Measurements from ENCODE around the gene PARD3.

The PARD3 gene

DNA sequence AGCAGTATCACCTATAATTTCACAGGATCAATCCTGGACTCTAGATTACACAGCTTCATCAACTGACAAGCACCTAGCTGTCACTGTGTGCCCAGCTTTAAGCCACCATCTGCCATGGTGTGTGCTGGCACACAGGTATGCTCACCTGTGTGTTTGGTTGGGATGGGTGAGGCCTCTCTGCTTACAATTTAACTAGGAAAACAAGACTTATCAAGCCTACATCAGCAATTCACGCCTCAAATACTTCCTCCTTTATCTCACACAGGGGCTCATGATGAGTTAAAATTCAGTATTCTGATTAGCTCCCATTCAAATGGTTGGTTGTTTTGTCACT lies 608.2 kb downstream of the PARD3 start:
- Histone ChIP-seq H3K9me3 (ENCODE audit: control insufficient read depth in 1 of 2, low read length in 2 of 2) (no peaks in the 10 kb centered on the region), H3K4me1 (ENCODE audit: control insufficient read depth in 1 of 2, insufficient read depth in 2 of 2, low read length in 2 of 2) (peaks cover 5 to 11% of the 10 kb centered on the region in 2 donors), H3K9ac (ENCODE audit: low read depth in 1 of 2, low read length in 2 of 2) (no peak overlapping the region), H3K27me3 (ENCODE audit: control insufficient read depth in 1 of 2, insufficient read depth in 2 of 2, low read length in 2 of 2) (no peaks in the 10 kb centered on the region), H3K36me3 (ENCODE audit: control insufficient read depth in 1 of 2, insufficient read depth in 2 of 2, low read length in 2 of 2) (no peaks in the 10 kb centered on the region), H3K4me3 (ENCODE audit: low read depth in 1 of 2, low read length in 2 of 2) (no peak overlapping the region), H3K27ac (ENCODE audit: low read depth, low read length) (no peak overlapping the region)

DNA sequence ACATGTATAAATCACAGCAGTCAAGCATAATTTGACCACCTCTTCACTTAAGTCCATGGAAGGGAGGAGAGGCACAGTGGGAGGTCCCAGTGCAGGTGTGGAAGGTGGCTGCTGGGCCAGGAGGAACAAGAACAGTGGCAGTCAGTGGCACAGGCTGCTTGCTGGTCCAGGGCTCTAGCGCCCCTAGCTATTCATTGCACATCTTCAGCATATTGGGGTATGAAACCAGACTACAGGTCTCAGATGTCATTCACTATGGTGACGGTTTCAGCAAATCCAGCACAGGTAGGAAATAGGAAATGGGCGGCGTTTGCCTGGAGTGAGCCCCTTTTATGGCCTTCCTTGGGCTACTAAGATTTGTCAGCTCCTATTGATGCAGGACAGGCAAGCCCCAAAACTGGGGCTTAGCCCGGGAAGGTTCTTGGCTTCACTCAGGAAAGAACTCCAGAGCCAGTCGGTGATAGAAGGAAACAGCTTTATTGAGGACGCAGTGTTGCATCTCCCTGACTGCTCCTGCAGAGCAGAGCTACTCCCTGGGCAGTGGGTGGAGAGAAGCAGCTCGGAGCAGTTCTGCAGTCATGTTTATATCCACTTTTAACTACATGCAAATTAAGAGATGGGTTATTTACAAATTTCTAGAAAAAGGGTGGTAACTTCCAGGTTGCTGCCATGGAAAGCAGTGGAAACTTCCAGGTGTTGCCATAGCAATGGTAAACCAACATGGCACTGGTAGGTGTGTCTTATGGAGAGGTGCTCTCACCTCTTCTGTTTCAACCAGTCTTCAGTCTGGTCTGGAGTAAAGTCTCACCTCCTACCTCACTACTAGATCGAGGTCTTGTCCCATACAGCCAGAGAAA lies 608.8 kb downstream of the PARD3 start:
- Histone ChIP-seq H3K27me3 (ENCODE audit: control insufficient read depth in 1 of 2, insufficient read depth in 2 of 2, low read length in 2 of 2) (no peaks in the 10 kb centered on the region), H3K27ac (ENCODE audit: low read depth, low read length) (no peak overlapping the region), H3K36me3 (ENCODE audit: control insufficient read depth in 1 of 2, insufficient read depth in 2 of 2, low read length in 2 of 2) (no peaks in the 10 kb centered on the region), H3K9ac (ENCODE audit: low read depth in 1 of 2, low read length in 2 of 2) (no peak overlapping the region), H3K9me3 (ENCODE audit: control insufficient read depth in 1 of 2, low read length in 2 of 2) (no peaks in the 10 kb centered on the region), H3K4me3 (ENCODE audit: low read depth in 1 of 2, low read length in 2 of 2) (no peak overlapping the region), H3K4me1 (ENCODE audit: control insufficient read depth in 1 of 2, insufficient read depth in 2 of 2, low read length in 2 of 2) (peaks cover 5 to 11% of the 10 kb centered on the region in 2 donors)

DNA sequence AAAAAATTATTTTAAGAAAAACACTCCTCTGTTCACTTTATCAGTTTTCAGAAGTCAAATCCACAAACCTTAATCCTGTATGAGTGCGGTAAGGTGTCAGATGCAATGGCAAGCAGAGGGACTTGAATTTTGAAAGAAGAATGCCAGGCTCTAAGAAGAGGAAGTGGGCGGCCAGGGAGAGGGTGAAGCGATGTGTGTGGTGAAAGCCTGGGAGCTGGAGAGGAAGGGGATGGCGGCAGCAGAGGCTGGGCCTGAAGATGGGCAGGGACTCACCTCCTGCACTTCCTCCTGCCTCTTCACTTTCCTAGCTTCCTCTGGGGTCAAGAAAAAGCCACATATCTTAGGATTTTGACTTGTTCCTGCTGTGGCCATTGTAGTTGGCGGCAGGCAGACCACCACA lies 609.6 kb downstream of the PARD3 start:
- Histone ChIP-seq H3K27me3 (ENCODE audit: control insufficient read depth in 1 of 2, insufficient read depth in 2 of 2, low read length in 2 of 2) (no peaks in the 10 kb centered on the region), H3K36me3 (ENCODE audit: control insufficient read depth in 1 of 2, insufficient read depth in 2 of 2, low read length in 2 of 2) (no peaks in the 10 kb centered on the region), H3K27ac (ENCODE audit: low read depth, low read length) (no peak overlapping the region), H3K4me1 (ENCODE audit: control insufficient read depth in 1 of 2, insufficient read depth in 2 of 2, low read length in 2 of 2) (peaks cover 5 to 11% of the 10 kb centered on the region in 2 donors), H3K9ac (ENCODE audit: low read depth in 1 of 2, low read length in 2 of 2) (no peak overlapping the region), H3K4me3 (ENCODE audit: low read depth in 1 of 2, low read length in 2 of 2) (no peak overlapping the region), H3K9me3 (ENCODE audit: control insufficient read depth in 1 of 2, low read length in 2 of 2) (no peaks in the 10 kb centered on the region)

DNA sequence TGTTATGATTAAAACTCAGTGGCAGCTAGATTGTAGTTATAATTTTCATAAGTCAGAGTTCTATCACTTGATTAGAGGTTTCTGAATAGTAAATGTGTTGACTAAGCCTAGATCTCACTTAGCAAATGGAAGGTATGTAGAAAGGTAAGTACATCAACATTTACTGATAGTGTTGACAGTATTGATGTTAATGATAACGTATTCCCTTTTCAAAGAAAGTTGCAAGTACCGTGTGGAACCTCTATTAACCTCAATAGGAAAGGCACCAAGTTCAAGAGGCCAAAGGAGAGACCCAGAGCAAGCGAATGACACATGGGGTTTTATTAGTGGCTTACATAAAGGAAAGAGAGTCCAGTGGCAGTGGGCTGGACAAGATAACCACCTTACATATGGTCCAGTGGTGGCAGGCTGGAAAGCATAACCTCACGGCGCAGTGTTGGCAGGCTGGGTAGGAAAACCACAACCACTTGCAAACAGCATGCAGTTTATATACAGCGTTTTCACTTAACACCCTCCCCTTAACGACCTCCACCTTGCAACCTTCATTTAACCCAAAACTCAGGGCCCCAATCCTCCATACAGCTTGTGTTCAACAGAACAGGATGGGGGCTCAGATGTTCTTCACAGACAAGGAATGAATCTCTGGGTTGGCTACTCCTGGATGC lies 611.0 kb downstream of the PARD3 start:
- Histone ChIP-seq H3K9ac (ENCODE audit: low read depth in 1 of 2, low read length in 2 of 2) (no peak overlapping the region), H3K9me3 (ENCODE audit: control insufficient read depth in 1 of 2, low read length in 2 of 2) (no peaks in the 10 kb centered on the region), H3K4me1 (ENCODE audit: control insufficient read depth in 1 of 2, insufficient read depth in 2 of 2, low read length in 2 of 2) (peaks cover 5 to 11% of the 10 kb centered on the region in 2 donors), H3K36me3 (ENCODE audit: control insufficient read depth in 1 of 2, insufficient read depth in 2 of 2, low read length in 2 of 2) (no peaks in the 10 kb centered on the region), H3K27ac (ENCODE audit: low read depth, low read length) (no peak overlapping the region), H3K27me3 (ENCODE audit: control insufficient read depth in 1 of 2, insufficient read depth in 2 of 2, low read length in 2 of 2) (no peaks in the 10 kb centered on the region), H3K4me3 (ENCODE audit: low read depth in 1 of 2, low read length in 2 of 2) (no peak overlapping the region)

DNA sequence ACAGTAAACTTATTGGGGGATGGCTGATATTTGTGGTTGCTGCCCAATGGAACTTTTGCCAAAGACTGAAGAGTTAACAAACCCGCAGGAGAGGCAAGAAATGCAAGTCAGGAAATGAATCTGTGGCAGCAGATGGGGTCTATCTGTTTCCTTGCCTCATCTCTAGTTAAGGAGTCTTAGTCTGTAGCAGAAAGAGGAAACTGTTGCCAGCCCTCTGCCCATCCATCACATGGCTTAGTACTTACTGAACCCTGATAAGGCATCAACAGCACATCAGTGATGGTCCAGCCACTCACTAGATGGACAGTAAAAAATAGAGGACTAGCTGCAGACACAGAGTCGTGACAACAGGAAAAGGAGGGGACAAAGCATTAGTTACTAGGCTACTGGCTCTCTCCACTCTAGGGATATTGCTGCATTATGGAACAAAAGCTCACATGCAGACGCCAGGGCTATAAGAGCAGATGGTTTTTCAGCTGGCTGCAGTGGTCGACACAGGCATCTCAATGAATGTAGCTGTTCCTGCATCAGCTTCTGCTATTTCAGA lies 614.7 kb downstream of the PARD3 start:
- H3K9ac ChIP-seq (ENCODE audit: low read depth in 1 of 2, low read length in 2 of 2) = no peak overlapping the region
- H3K27me3 ChIP-seq (ENCODE audit: control insufficient read depth in 1 of 2, insufficient read depth in 2 of 2, low read length in 2 of 2) = no peaks in the 10 kb centered on the region
- H3K27ac ChIP-seq (ENCODE audit: low read depth, low read length) = no peak overlapping the region
- no peaks in the 10 kb centered on the region for H3K4me1 ChIP-seq (ENCODE audit: control insufficient read depth in 1 of 2, insufficient read depth in 2 of 2, low read length in 2 of 2)
- no peak overlapping the region for H3K4me3 ChIP-seq (ENCODE audit: low read depth in 1 of 2, low read length in 2 of 2)
- H3K36me3 ChIP-seq (ENCODE audit: control insufficient read depth in 1 of 2, insufficient read depth in 2 of 2, low read length in 2 of 2) = no peaks in the 10 kb centered on the region
- no peaks in the 10 kb centered on the region for H3K9me3 ChIP-seq (ENCODE audit: control insufficient read depth in 1 of 2, low read length in 2 of 2)

DNA sequence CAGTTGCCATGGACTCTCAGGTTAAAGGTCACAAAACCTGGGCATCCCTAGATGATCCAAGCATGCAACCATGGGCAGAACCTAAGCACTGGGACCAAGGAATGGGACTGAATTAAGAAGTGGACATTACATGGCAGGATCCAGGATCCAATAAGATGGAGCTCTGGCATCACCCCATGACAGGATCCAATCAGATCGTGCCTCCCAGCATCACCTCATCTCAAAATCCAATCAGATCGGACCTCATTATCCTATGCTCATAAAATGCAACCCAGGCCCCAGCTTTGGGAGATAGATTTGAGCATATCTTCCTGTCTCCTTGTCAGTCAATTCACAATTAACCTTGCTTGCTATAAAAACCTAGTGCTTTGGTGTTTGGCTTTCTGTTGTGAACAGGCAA lies 616.1 kb downstream of the PARD3 start:
- Histone ChIP-seq H3K9ac (ENCODE audit: low read depth in 1 of 2, low read length in 2 of 2) (no peak overlapping the region), H3K4me1 (ENCODE audit: control insufficient read depth in 1 of 2, insufficient read depth in 2 of 2, low read length in 2 of 2) (peaks cover 0 to 6% of the 10 kb centered on the region in 2 donors), H3K27me3 (ENCODE audit: control insufficient read depth in 1 of 2, insufficient read depth in 2 of 2, low read length in 2 of 2) (no peaks in the 10 kb centered on the region), H3K36me3 (ENCODE audit: control insufficient read depth in 1 of 2, insufficient read depth in 2 of 2, low read length in 2 of 2) (no peaks in the 10 kb centered on the region), H3K27ac (ENCODE audit: low read depth, low read length) (no peak overlapping the region), H3K4me3 (ENCODE audit: low read depth in 1 of 2, low read length in 2 of 2) (no peak overlapping the region), H3K9me3 (ENCODE audit: control insufficient read depth in 1 of 2, low read length in 2 of 2) (no peaks in the 10 kb centered on the region)

DNA sequence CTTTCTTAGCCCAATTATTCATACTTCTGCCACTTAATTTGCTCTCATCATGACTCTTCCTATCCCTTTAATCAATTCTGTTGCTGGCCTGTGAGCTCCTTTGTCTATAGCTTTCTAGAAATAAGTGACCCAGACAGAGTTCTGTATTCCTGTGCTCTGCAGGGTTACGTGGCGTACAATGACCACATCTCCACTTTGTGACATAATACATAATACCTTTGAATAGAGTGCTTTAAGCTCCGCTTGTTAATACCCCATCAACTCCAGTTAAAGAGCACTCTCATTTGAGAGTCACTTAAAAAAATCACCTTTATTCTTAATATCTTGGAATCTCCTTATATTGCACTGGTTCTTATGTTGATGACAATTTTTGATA lies 619.0 kb downstream of the PARD3 start:
- H3K4me3 ChIP-seq (ENCODE audit: low read depth in 1 of 2, low read length in 2 of 2) = no peak overlapping the region
- no peaks in the 10 kb centered on the region for H3K9me3 ChIP-seq (ENCODE audit: control insufficient read depth in 1 of 2, low read length in 2 of 2)
- no peaks in the 10 kb centered on the region for H3K36me3 ChIP-seq (ENCODE audit: control insufficient read depth in 1 of 2, insufficient read depth in 2 of 2, low read length in 2 of 2)
- no peak overlapping the region for H3K27ac ChIP-seq (ENCODE audit: low read depth, low read length)
- no peaks in the 10 kb centered on the region for H3K27me3 ChIP-seq (ENCODE audit: control insufficient read depth in 1 of 2, insufficient read depth in 2 of 2, low read length in 2 of 2)
- H3K9ac ChIP-seq (ENCODE audit: low read depth in 1 of 2, low read length in 2 of 2) = no peak overlapping the region
- H3K4me1 ChIP-seq (ENCODE audit: control insufficient read depth in 1 of 2, insufficient read depth in 2 of 2, low read length in 2 of 2) = peaks cover 0 to 6% of the 10 kb centered on the region in 2 donors

DNA sequence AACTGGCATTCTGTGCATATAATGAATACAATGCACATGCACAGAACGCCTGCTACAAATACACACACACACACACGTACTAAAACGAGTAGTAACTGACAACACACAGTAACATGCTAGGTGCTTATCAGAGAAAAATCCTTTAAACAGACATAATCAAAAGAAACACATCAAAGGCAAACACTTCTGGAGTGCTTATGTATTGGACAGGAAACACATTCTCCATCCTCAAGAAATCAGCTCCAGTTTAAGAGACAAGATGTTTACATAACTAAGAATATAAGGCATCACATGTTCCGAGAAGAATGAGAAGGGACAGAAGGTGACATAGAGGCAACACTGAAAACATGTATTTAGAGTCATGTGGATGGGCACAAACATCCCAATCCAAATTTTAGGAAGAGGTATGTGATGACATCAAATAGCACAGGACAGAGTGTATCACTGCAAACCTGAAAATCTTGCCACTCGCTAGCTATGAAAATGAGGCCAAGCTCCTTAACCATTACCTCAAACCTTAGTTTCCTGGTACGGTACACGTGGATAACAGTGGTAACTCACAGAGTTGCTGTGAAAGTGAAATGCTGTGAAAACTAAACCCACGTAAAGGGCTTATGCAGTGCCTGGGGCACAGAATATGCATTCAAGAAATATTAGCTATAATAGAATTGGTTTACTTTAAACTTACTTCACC lies 619.6 kb downstream of the PARD3 start:
- H3K9ac ChIP-seq (ENCODE audit: low read depth in 1 of 2, low read length in 2 of 2) = no peak overlapping the region
- H3K36me3 ChIP-seq (ENCODE audit: control insufficient read depth in 1 of 2, insufficient read depth in 2 of 2, low read length in 2 of 2) = no peaks in the 10 kb centered on the region
- H3K9me3 ChIP-seq (ENCODE audit: control insufficient read depth in 1 of 2, low read length in 2 of 2) = no peaks in the 10 kb centered on the region
- no peak overlapping the region for H3K27ac ChIP-seq (ENCODE audit: low read depth, low read length)
- H3K4me3 ChIP-seq (ENCODE audit: low read depth in 1 of 2, low read length in 2 of 2) = no peak overlapping the region
- peaks cover 0 to 6% of the 10 kb centered on the region in 2 donors for H3K4me1 ChIP-seq (ENCODE audit: control insufficient read depth in 1 of 2, insufficient read depth in 2 of 2, low read length in 2 of 2)
- H3K27me3 ChIP-seq (ENCODE audit: control insufficient read depth in 1 of 2, insufficient read depth in 2 of 2, low read length in 2 of 2) = no peaks in the 10 kb centered on the region

DNA sequence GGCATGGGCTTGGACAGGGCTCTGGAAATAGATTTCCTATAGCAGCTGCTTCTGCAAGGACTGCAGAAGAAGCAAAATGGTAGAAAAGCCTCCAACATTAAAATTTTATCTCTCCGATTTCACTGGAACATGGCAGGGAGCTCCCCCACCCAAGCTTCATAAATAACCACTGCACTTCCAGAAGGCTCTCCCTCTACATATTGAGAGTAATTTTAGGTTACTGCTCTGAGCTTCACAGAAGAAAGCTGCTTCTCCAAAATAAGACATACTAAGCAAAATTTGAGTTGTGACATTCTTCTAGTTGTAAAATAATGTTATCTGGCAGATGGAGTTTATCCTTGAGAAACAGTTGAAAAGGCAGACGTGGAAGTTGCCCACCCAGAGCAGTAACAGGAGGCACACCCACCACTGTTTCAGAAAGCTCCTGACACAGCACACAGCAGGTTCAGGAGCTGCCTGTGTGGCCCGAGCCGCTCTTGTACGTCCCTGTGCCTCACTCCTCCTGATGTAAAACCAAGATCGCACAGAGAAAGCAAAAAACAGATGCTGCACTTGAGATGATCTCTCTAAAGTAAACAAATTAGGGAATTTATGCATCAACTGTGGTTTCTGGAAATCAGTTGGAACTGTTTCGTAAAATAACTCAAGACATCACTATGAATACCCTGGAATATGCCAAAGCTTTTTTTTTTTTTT lies 621.0 kb downstream of the PARD3 start:
- Histone ChIP-seq H3K9ac (ENCODE audit: low read depth in 1 of 2, low read length in 2 of 2) (no peak overlapping the region), H3K4me1 (ENCODE audit: control insufficient read depth in 1 of 2, insufficient read depth in 2 of 2, low read length in 2 of 2) (peaks cover 0 to 6% of the 10 kb centered on the region in 2 donors), H3K27ac (ENCODE audit: low read depth, low read length) (no peak overlapping the region), H3K27me3 (ENCODE audit: control insufficient read depth in 1 of 2, insufficient read depth in 2 of 2, low read length in 2 of 2) (no peaks in the 10 kb centered on the region), H3K9me3 (ENCODE audit: control insufficient read depth in 1 of 2, low read length in 2 of 2) (no peaks in the 10 kb centered on the region), H3K36me3 (ENCODE audit: control insufficient read depth in 1 of 2, insufficient read depth in 2 of 2, low read length in 2 of 2) (no peaks in the 10 kb centered on the region), H3K4me3 (ENCODE audit: low read depth in 1 of 2, low read length in 2 of 2) (no peak overlapping the region)

Measured in duodenal mucosa (tissue), 2 donors.